ENCODE measurements around the gene PIK3C2G.

DNA sequence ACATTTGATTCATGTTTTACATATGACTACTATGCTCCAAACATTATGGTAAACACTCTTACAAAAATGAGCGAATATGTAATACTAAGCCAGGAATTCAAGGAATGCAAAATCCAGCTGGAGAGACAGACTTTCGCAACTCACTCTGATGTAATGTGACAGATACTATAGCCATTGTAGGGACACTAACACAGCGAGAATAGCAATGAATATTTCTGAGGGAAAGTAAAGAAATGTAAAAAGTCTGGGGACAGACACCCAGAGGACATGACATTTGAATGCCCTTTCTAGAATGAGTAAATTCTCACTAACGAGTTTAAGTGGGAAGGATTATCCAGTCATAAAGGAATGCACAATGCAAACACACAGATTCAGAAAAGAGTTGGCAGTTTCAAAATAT, 121.9 kb downstream of the PIK3C2G start:
- TF ChIP-seq, protein P1, sequence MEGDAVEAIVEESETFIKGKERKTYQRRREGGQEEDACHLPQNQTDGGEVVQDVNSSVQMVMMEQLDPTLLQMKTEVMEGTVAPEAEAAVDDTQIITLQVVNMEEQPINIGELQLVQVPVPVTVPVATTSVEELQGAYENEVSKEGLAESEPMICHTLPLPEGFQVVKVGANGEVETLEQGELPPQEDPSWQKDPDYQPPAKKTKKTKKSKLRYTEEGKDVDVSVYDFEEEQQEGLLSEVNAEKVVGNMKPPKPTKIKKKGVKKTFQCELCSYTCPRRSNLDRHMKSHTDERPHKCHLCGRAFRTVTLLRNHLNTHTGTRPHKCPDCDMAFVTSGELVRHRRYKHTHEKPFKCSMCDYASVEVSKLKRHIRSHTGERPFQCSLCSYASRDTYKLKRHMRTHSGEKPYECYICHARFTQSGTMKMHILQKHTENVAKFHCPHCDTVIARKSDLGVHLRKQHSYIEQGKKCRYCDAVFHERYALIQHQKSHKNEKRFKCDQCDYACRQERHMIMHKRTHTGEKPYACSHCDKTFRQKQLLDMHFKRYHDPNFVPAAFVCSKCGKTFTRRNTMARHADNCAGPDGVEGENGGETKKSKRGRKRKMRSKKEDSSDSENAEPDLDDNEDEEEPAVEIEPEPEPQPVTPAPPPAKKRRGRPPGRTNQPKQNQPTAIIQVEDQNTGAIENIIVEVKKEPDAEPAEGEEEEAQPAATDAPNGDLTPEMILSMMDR (IDR thresholded peaks at IDR 0.05), result no peak
- no peak for TF ChIP-seq POLR2A (IDR thresholded peaks at IDR 0.05)
